Endothelial cell of umbilical vein (primary cell): ENCODE data around the gene KDM4C. TPM values are rescaled to one million over a fixed set of nuclear protein-coding genes. Genes with fewer than 3 reads are reported as not detected.

Source experiments
- BruUV-seq: library from RNA; stranded (reverse); fragments of 400-500 nt; replicated peaks from 2 replicates; lab custom pipeline; 2021; lab: Mats Ljungman, UMichigan
- CTCF ChIA-PET: fragments of 300-600, 350-600 bp; sonication (Branson Sonifier 250); formaldehyde crosslinking; loops from one replicate; lab custom pipeline; 2021; ENCODE audit warnings: antibody characterized with exemption, inconsistent platforms; lab: Charles Lee
- POLR2A ChIA-PET: fragments of 300-600, 350-600 bp; sonication (Branson Sonifier 250); formaldehyde crosslinking; loops from one replicate; lab custom pipeline; 2021; ENCODE audit warnings: antibody characterized with exemption, inconsistent platforms; lab: Charles Lee
- DNase-seq: peaks from one replicate; pipeline ENCODE4 v3.0.0-alpha.2; 2011; ENCODE audit warnings: low read depth, low spot score
- FAIRE-seq: peaks from 2 replicates; lab custom pipeline; 2011; peaks lifted over from hg19 to GRCh38; lab: Jason Lieb, UNC
- H2AFZ ChIP-seq: 2 replicates; pipeline ENCODE4 v1.6.0; 2012; ENCODE audit warnings: low read depth, low read length, control low read depth, inconsistent platforms
- H3K27ac ChIP-seq: 2 replicates; pipeline ENCODE4 v1.5.1; 2011; ENCODE audit warnings: low read depth, mild to moderate bottlenecking, control low read depth, low read length, moderate library complexity; ENCODE audit not compliant: insufficient read depth
- H3K27me3 ChIP-seq, 2 experiments: 2 replicates each; pipeline versions ENCODE4 v1.6.0 to v1.6.1; 2011; ENCODE audit warnings: low read length in 2 of 2, mixed read lengths in 1 of 2; ENCODE audit not compliant: control insufficient read depth in 2 of 2, insufficient read depth in 2 of 2
- H3K36me3 ChIP-seq, 2 experiments: 2 replicates in 1 of 2; 3 replicates in 1 of 2; pipeline ENCODE4 v1.5.1; 2011; ENCODE audit warnings: low read length in 2 of 2, mild to moderate bottlenecking in 1 of 2, moderate library complexity in 1 of 2; ENCODE audit not compliant: control insufficient read depth in 2 of 2, insufficient read depth in 2 of 2; ENCODE audit errors: extremely low read depth in 1 of 2
- H3K4me1 ChIP-seq: 3 replicates; pipeline ENCODE4 v1.5.1; 2011; ENCODE audit warnings: mild to moderate bottlenecking, low read length; ENCODE audit not compliant: control insufficient read depth, insufficient read depth; ENCODE audit errors: extremely low read depth
- H3K4me2 ChIP-seq: 2 replicates; pipeline ENCODE4 v1.6.1; 2011; ENCODE audit warnings: low read length, control low read depth, mixed read lengths; ENCODE audit not compliant: insufficient read depth
- H3K4me3 ChIP-seq, 3 experiments: fragments of 200-600 bp in 1 of 3; sonication (generic), shearing (Covaris generic) in 1 of 3; replicated peaks in 1 of 3; 2 replicates each; pipeline ENCODE4 v1.5.1; 2011 to 2016; ENCODE audit warnings: control low read depth in 3 of 3, low read length in 3 of 3, mild to moderate bottlenecking in 2 of 3, inconsistent platforms in 1 of 3, low read depth in 1 of 3, moderate library complexity in 1 of 3; ENCODE audit not compliant: insufficient read depth in 1 of 3
- H3K79me2 ChIP-seq: 2 replicates; pipeline ENCODE4 v1.6.0; 2012; ENCODE audit warnings: low read length, inconsistent platforms; ENCODE audit not compliant: control insufficient read depth, insufficient read depth
- H3K9ac ChIP-seq: replicated peaks from 2 replicates; pipeline ENCODE3; 2011; ENCODE audit warnings: low read length, control low read depth; ENCODE audit not compliant: insufficient read depth; ENCODE audit errors: extremely low read depth
- H3K9me1 ChIP-seq: replicated peaks from 3 replicates; pipeline ENCODE4 v1.6.0; 2011; ENCODE audit warnings: mild to moderate bottlenecking, low read length; ENCODE audit not compliant: control insufficient read depth, insufficient read depth; ENCODE audit errors: extremely low read depth
- H3K9me3 ChIP-seq: replicated peaks from 2 replicates; pipeline ENCODE4 v1.5.1; 2012; ENCODE audit warnings: low read length, inconsistent platforms; ENCODE audit not compliant: control insufficient read depth, insufficient read depth
- H4K20me1 ChIP-seq: replicated peaks from 2 replicates; pipeline ENCODE3; 2011; ENCODE audit warnings: mild to moderate bottlenecking, low read length; ENCODE audit not compliant: control insufficient read depth, insufficient read depth; ENCODE audit errors: extremely low read depth
- EZH2 ChIP-seq: IDR thresholded peaks from 2 replicates; pipeline ENCODE4 v1.6.1; 2012; ENCODE audit warnings: borderline replicate concordance, low read depth, mild to moderate bottlenecking, moderate library complexity, low read length, inconsistent platforms; ENCODE audit not compliant: severe bottlenecking
- GATA2 ChIP-seq: IDR thresholded peaks from 2 replicates; pipeline ENCODE4 v1.7.0; 2011; ENCODE audit warnings: low read depth, mild to moderate bottlenecking, moderate library complexity, mixed read lengths, low read length; ENCODE audit not compliant: insufficient read length, insufficient read depth
- JUN ChIP-seq: IDR thresholded peaks from 2 replicates; pipeline ENCODE4 v1.6.1; 2011; ENCODE audit warnings: borderline replicate concordance, low read depth; ENCODE audit not compliant: insufficient read length, insufficient read depth
- MYC ChIP-seq: IDR thresholded peaks from one replicate; pipeline ENCODE4 v1.6.1; 2011; ENCODE audit warnings: mild to moderate bottlenecking, low read depth, low read length
- POLR2A ChIP-seq: IDR thresholded peaks from 2 replicates; pipeline ENCODE4 v1.6.1; 2012; ENCODE audit warnings: low read depth, mild to moderate bottlenecking, control low read depth, low read length
- dilution Hi-C: fragments of 300-500 bp; cut with MboI; formaldehyde crosslinking; loops from one replicate; pipeline ENCODE4 v1.15.0; 2019; ENCODE audit warnings: low sequenced_read_pairs; ENCODE audit not compliant: extremely low pct_ligation_motif_present
- intact Hi-C: fragments of 100-400 bp; cut with micrococcal nuclease; formaldehyde crosslinking; loops from one replicate; pipeline ENCODE4 v1.10.0; 2022
- polyA plus RNA-seq, 4 experiments: library from polyadenylated mRNA; depleted of rRNA in 3 of 4; stranded (reverse) in 3 of 4; unstranded in 1 of 4; fragments of >200 nt; gene quantifications; 2 replicates each; pipeline versions ENCODE4 v1.2.1 to v1.2.3, GENCODE V29; 2011 to 2012; ENCODE audit warnings: missing spikeins in 1 of 4
- total RNA-seq: library from RNA; stranded (reverse); gene quantifications from 2 replicates; pipeline ENCODE4 v1.2.3, GENCODE V29; 2021
- TF ChIP-seq, protein P1 (sequence below), 2 donors: IDR thresholded peaks; 1 replicate in 1 of 2; 2 replicates in 1 of 2; pipeline ENCODE4 v1.5.1; 2011; ENCODE audit warnings: low read length in 2 of 2, mild to moderate bottlenecking in 2 of 2, moderate library complexity in 2 of 2, control low read depth in 1 of 2, inconsistent platforms in 1 of 2, low read depth in 1 of 2; ENCODE audit not compliant: insufficient read depth in 1 of 2; ENCODE audit errors: extremely low read depth in 1 of 2
- TF ChIP-seq, protein P2 (sequence below): IDR thresholded peaks from 2 replicates; pipeline ENCODE4 v1.6.1; 2011; ENCODE audit not compliant: insufficient read depth, insufficient read length

The KDM4C gene
- total and polyA plus RNA-seq, 2 donors (not counting 3 experiments of a cell fraction or from before 2014, with no cell fraction given): 5.4 to 15.0 TPM

DNA sequence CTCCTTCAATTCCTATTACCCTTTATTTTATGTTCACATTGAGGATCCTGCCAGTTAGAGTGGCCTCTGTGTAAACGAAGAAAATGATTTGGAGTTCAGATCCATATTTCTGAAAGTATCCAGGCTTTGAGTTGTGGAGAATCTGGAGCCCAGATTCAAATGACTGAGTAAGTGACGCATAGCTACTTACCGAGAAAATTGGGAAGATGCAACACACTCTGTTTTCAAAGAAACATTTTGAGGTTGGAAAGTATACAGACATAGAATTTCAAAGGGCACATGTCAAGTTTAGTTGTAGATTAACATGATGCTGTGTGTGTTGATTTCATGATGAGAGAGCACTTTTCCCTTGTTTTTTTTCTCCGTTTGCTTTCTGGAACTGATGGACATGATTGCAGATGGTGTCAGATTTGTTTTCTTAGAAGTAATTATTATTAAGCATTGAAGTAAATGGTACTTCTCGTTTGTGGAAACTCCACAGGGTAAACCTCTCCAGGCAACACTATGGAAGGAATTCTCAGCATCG lies 148.1 kb downstream of the KDM4C start:
- H3K4me2 ChIP-seq: no peak overlapping the region
- DNase-seq: no peak
- peaks cover 8% of the 10 kb centered on the region for H3K4me1 ChIP-seq
- no peaks in the 10 kb centered on the region for H3K27me3 ChIP-seq
- BruUV-seq: no TSS peak
- FAIRE-seq: no peak
- H3K36me3 ChIP-seq: no peaks in the 10 kb centered on the region
- H4K20me1 ChIP-seq: no peaks in the 10 kb centered on the region
- no peaks in the 10 kb centered on the region for H3K79me2 ChIP-seq
- intact Hi-C loops (no loop called here), dilution Hi-C loops (no loop called here)
- no peak overlapping the region for H3K4me3 ChIP-seq
- CTCF ChIA-PET: interaction anchor here (0.5 to 1.2 kb wide), 2 partner anchors 79 to 328 kb away, joined by 3 to 7 read pairs; no protein-coding TSS in a partner anchor
- TF ChIP-seq GATA2 (no peak), JUN (no peak), MYC (no peak), EZH2 (no peak), POLR2A (no peak)
- TF ChIP-seq, protein P1, sequence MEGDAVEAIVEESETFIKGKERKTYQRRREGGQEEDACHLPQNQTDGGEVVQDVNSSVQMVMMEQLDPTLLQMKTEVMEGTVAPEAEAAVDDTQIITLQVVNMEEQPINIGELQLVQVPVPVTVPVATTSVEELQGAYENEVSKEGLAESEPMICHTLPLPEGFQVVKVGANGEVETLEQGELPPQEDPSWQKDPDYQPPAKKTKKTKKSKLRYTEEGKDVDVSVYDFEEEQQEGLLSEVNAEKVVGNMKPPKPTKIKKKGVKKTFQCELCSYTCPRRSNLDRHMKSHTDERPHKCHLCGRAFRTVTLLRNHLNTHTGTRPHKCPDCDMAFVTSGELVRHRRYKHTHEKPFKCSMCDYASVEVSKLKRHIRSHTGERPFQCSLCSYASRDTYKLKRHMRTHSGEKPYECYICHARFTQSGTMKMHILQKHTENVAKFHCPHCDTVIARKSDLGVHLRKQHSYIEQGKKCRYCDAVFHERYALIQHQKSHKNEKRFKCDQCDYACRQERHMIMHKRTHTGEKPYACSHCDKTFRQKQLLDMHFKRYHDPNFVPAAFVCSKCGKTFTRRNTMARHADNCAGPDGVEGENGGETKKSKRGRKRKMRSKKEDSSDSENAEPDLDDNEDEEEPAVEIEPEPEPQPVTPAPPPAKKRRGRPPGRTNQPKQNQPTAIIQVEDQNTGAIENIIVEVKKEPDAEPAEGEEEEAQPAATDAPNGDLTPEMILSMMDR (IDR thresholded peaks at IDR 0.05; ENCODE audit: extremely low read depth in 1 of 2, insufficient read depth in 1 of 2, low read depth in 1 of 2, low read length in 2 of 2): no peak
- TF ChIP-seq, protein P2, sequence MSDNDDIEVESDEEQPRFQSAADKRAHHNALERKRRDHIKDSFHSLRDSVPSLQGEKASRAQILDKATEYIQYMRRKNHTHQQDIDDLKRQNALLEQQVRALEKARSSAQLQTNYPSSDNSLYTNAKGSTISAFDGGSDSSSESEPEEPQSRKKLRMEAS: no peak
- POLR2A ChIA-PET: no interaction called here
- no peaks in the 10 kb centered on the region for H3K9me3 ChIP-seq
- H3K27ac ChIP-seq: no peak overlapping the region
- no peak overlapping the region for H2AFZ ChIP-seq
- no peak overlapping the region for H3K9ac ChIP-seq
- no peaks in the 10 kb centered on the region for H3K9me1 ChIP-seq
